H1 (cell line): ENCODE measurements around the gene GRAMD4. TPM values are rescaled to one million over a fixed set of nuclear protein-coding genes. Genes with fewer than 3 reads are reported as not detected.

Experiments
- ASH2L ChIP-seq: fragments of 200-600, 300-600 bp; sonication (generic); IDR thresholded peaks from one replicate; pipeline ENCODE4 v1.7.1; 2017; ENCODE audit warnings: low read length
- CHD2 ChIP-seq: IDR thresholded peaks from 2 replicates; pipeline ENCODE4 v1.6.1; 2012; ENCODE audit warnings: low read length, improper control_type of control experiment
- JUN ChIP-seq: IDR thresholded peaks from 2 replicates; pipeline ENCODE4 v1.6.1; 2011; ENCODE audit warnings: low read depth, mild to moderate bottlenecking, improper control_type of control experiment, low read length
- MAFK ChIP-seq: IDR thresholded peaks from 2 replicates; pipeline ENCODE4 v1.6.1; 2012; ENCODE audit warnings: low read depth, mild to moderate bottlenecking, improper control_type of control experiment, low read length
- PHF8 ChIP-seq: fragments of 200-600 bp; sonication (generic); conservative IDR thresholded peaks from 2 replicates; pipeline ENCODE4 v1.7.1; 2012; ENCODE audit warnings: low read depth, mild to moderate bottlenecking, inconsistent platforms, low read length, moderate library complexity
- RXRA ChIP-seq: IDR thresholded peaks from 2 replicates; pipeline ENCODE4 v1.6.1; 2011; ENCODE audit warnings: low read depth, mild to moderate bottlenecking, low read length, moderate library complexity; ENCODE audit not compliant: insufficient read depth
- SIN3A ChIP-seq, 2 experiments: IDR thresholded peaks in 1 of 2; conservative IDR thresholded peaks in 1 of 2; 2 replicates each; pipeline ENCODE4 v1.6.1; 2011 to 2012; ENCODE audit warnings: low read length in 2 of 2, improper control_type of control experiment in 1 of 2, low read depth in 1 of 2, mild to moderate bottlenecking in 1 of 2
- SIX5 ChIP-seq: IDR thresholded peaks from 2 replicates; pipeline ENCODE4 v1.6.1; 2011; ENCODE audit warnings: mild to moderate bottlenecking, low read depth, low read length
- polyA plus RNA-seq, 7 experiments: library from polyadenylated mRNA; depleted of rRNA in 3 of 7; stranded (reverse) in 5 of 7; unstranded in 2 of 7; fragments of >200 nt in 5 of 7; fragments of 200-250 nt in 2 of 7; gene quantifications; 1 replicate in 5 of 7; 2 replicates in 1 of 7; 4 replicates in 1 of 7; pipeline versions ENCODE4 v1.2.1 to v1.2.3, GENCODE V29; 2011 to 2013; ENCODE audit warnings: missing spikeins in 2 of 7, mixed read lengths in 2 of 7
- total RNA-seq: library from RNA; stranded (reverse); fragmentation: NEBNext Ultra II Directional; extraction: Animal tissue kit (Norgen Biotek cat#: 25700); gene quantifications from 2 replicates; pipeline ENCODE4 v1.2.1, GENCODE V29; 2021
- TF ChIP-seq, protein P1 (sequence below): fragments of 300-600 bp; sonication (generic); IDR thresholded peaks from 2 replicates; pipeline ENCODE4 v1.7.1; 2012; ENCODE audit warnings: low read length, moderate library complexity, mild to moderate bottlenecking, inconsistent platforms; ENCODE audit not compliant: insufficient replicate concordance
- TF ChIP-seq, protein P2 (sequence below): IDR thresholded peaks from 2 replicates; pipeline ENCODE4 v1.6.1; 2011; ENCODE audit warnings: low read length, improper control_type of control experiment

GRAMD4 gene
- total and polyA plus RNA-seq, 2 of the 8 experiments (the other 6 are each of a cell fraction or from before 2014, with no cell fraction given): 7.9 to 25.6 TPM

DNA sequence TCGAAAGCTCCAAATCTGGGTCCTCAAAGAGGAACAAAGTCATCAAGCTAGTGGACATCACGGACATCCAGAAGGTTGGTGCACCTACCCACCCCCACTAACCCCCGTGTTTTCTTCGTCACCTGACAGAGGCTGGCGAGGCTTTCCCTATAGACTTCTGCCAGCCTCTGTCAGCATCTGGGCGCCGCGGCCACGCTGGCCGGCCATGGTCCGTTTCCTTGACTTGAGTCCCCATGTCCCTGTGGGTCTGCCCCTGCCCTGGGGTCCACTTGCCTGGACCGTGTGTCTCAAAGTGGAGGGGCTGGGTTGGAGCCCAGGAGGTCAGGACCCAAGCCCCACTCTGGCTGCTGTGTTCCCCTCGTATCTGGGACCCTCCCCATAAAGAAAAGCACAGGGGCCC is 55.3 kb downstream of the GRAMD4 start (continued):
- TF ChIP-seq, protein P1, sequence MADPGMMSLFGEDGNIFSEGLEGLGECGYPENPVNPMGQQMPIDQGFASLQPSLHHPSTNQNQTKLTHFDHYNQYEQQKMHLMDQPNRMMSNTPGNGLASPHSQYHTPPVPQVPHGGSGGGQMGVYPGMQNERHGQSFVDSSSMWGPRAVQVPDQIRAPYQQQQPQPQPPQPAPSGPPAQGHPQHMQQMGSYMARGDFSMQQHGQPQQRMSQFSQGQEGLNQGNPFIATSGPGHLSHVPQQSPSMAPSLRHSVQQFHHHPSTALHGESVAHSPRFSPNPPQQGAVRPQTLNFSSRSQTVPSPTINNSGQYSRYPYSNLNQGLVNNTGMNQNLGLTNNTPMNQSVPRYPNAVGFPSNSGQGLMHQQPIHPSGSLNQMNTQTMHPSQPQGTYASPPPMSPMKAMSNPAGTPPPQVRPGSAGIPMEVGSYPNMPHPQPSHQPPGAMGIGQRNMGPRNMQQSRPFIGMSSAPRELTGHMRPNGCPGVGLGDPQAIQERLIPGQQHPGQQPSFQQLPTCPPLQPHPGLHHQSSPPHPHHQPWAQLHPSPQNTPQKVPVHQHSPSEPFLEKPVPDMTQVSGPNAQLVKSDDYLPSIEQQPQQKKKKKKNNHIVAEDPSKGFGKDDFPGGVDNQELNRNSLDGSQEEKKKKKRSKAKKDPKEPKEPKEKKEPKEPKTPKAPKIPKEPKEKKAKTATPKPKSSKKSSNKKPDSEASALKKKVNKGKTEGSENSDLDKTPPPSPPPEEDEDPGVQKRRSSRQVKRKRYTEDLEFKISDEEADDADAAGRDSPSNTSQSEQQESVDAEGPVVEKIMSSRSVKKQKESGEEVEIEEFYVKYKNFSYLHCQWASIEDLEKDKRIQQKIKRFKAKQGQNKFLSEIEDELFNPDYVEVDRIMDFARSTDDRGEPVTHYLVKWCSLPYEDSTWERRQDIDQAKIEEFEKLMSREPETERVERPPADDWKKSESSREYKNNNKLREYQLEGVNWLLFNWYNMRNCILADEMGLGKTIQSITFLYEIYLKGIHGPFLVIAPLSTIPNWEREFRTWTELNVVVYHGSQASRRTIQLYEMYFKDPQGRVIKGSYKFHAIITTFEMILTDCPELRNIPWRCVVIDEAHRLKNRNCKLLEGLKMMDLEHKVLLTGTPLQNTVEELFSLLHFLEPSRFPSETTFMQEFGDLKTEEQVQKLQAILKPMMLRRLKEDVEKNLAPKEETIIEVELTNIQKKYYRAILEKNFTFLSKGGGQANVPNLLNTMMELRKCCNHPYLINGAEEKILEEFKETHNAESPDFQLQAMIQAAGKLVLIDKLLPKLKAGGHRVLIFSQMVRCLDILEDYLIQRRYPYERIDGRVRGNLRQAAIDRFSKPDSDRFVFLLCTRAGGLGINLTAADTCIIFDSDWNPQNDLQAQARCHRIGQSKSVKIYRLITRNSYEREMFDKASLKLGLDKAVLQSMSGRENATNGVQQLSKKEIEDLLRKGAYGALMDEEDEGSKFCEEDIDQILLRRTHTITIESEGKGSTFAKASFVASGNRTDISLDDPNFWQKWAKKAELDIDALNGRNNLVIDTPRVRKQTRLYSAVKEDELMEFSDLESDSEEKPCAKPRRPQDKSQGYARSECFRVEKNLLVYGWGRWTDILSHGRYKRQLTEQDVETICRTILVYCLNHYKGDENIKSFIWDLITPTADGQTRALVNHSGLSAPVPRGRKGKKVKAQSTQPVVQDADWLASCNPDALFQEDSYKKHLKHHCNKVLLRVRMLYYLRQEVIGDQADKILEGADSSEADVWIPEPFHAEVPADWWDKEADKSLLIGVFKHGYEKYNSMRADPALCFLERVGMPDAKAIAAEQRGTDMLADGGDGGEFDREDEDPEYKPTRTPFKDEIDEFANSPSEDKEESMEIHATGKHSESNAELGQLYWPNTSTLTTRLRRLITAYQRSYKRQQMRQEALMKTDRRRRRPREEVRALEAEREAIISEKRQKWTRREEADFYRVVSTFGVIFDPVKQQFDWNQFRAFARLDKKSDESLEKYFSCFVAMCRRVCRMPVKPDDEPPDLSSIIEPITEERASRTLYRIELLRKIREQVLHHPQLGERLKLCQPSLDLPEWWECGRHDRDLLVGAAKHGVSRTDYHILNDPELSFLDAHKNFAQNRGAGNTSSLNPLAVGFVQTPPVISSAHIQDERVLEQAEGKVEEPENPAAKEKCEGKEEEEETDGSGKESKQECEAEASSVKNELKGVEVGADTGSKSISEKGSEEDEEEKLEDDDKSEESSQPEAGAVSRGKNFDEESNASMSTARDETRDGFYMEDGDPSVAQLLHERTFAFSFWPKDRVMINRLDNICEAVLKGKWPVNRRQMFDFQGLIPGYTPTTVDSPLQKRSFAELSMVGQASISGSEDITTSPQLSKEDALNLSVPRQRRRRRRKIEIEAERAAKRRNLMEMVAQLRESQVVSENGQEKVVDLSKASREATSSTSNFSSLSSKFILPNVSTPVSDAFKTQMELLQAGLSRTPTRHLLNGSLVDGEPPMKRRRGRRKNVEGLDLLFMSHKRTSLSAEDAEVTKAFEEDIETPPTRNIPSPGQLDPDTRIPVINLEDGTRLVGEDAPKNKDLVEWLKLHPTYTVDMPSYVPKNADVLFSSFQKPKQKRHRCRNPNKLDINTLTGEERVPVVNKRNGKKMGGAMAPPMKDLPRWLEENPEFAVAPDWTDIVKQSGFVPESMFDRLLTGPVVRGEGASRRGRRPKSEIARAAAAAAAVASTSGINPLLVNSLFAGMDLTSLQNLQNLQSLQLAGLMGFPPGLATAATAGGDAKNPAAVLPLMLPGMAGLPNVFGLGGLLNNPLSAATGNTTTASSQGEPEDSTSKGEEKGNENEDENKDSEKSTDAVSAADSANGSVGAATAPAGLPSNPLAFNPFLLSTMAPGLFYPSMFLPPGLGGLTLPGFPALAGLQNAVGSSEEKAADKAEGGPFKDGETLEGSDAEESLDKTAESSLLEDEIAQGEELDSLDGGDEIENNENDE: no peak
- no peak for TF ChIP-seq ASH2L
- TF ChIP-seq, protein P2, sequence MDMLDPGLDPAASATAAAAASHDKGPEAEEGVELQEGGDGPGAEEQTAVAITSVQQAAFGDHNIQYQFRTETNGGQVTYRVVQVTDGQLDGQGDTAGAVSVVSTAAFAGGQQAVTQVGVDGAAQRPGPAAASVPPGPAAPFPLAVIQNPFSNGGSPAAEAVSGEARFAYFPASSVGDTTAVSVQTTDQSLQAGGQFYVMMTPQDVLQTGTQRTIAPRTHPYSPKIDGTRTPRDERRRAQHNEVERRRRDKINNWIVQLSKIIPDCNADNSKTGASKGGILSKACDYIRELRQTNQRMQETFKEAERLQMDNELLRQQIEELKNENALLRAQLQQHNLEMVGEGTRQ: no peak
- no peak for TF ChIP-seq CHD2
- TF ChIP-seq PHF8: no peak
- TF ChIP-seq SIX5: no peak
- TF ChIP-seq MAFK: no peak
- no peak for TF ChIP-seq JUN
- TF ChIP-seq SIN3A (conservative IDR thresholded peaks at IDR 0.05 in 1 of 2, IDR thresholded peaks at IDR 0.05 in 1 of 2; ENCODE audit: low read depth in 1 of 2, low read length in 2 of 2): no peak
- no peak for TF ChIP-seq RXRA
- TF ChIP-seq, all 59 proteins: peak for 0
